Esophagus (tissue), 2 donors: Measurements from ENCODE around the gene CEP72. TPM values are rescaled to one million over a fixed set of nuclear protein-coding genes. Genes with fewer than 3 reads are reported as not detected.
A peak's percentile ranks its signal among the peaks of the same experiment; 100 is the strongest.

ENCODE experiments used
- H3K27ac ChIP-seq, 2 donors: one replicate each; pipeline ENCODE4 v1.5.1; 2013; ENCODE audit warnings: low read depth in 2 of 2, mild to moderate bottlenecking in 2 of 2, inconsistent platforms in 1 of 2, low read length in 1 of 2, moderate library complexity in 1 of 2
- H3K27me3 ChIP-seq, 2 donors: one replicate each; pipeline ENCODE4 v1.6.1; 2013; ENCODE audit warnings: low read length in 2 of 2, control low read depth in 1 of 2, mild to moderate bottlenecking in 1 of 2; ENCODE audit not compliant: insufficient read depth in 2 of 2, control insufficient read depth in 1 of 2
- H3K36me3 ChIP-seq, 2 donors: one replicate each; pipeline ENCODE4 v1.6.1; 2013; ENCODE audit warnings: low read length in 1 of 2; ENCODE audit not compliant: control insufficient read depth in 2 of 2, insufficient read depth in 2 of 2
- H3K4me1 ChIP-seq, 2 donors: one replicate each; pipeline ENCODE4 v1.6.1; 2013; ENCODE audit warnings: low read length in 1 of 2; ENCODE audit not compliant: control insufficient read depth in 2 of 2, insufficient read depth in 2 of 2
- H3K4me3 ChIP-seq, 2 donors: one replicate each; pipeline ENCODE4 v1.5.1; 2013; ENCODE audit warnings: low read length in 2 of 2, mild to moderate bottlenecking in 2 of 2, low read depth in 1 of 2, moderate library complexity in 1 of 2
- H3K9me3 ChIP-seq, 2 donors: one replicate each; pipeline ENCODE4 v1.6.1; 2013; ENCODE audit warnings: mild to moderate bottlenecking in 2 of 2, low read depth in 1 of 2, low read length in 1 of 2, moderate library complexity in 1 of 2; ENCODE audit not compliant: control insufficient read depth in 2 of 2, insufficient read depth in 1 of 2
- WGBS, 2 donors: extraction: QIAGEN DNeasy Blood & Tissue Kit; methylation state at CpG; one replicate each; pipeline ENCODE4 v1.1.7; 2013; 5-methylcytosine and 5-hydroxymethylcytosine counted together
- polyA plus RNA-seq, 2 donors: library from polyadenylated mRNA; stranded (reverse); fragments of 200-250 nt; gene quantifications; one replicate each; pipeline ENCODE4 v1.2.3, GENCODE V29; 2013
- donor health status: healthy with polysubstance abuse.
- donor health status: Bipolar disorder and iron deficiency.

The CEP72 gene
- polyA plus RNA-seq, 2 donors = 3.1 to 7.0 TPM

DNA sequence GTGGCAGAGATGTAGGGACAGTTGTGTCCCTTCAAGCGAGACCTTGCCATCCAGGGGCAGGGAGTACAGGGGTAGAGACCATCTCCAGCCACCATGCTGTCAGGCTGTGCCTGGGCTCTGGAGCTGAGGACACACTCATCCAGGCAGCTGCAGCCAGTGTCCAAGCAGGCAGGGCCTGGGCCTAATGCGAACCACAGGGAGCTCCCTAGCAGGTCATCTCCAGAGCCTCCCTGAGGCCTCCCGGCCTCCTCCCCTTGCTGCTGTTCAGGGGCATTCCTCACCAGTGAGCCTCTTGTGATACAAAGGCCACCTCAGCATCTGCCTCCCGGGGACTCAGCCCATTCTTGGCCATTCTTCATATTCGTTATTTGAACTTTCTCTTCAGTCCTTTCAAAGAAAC is 46.0 kb downstream of the CEP72 start:
- Histone ChIP-seq H3K27ac (no peak overlapping the region), H3K36me3 (peaks cover 0 to 13% of the 10 kb centered on the region in 2 donors), H3K4me1 (peaks cover 0 to 3% of the 10 kb centered on the region in 2 donors), H3K4me3 (no peak overlapping the region), H3K27me3 (no peaks in the 10 kb centered on the region), H3K9me3 (peaks cover 0 to 6% of the 10 kb centered on the region in 2 donors)
- 97% methylated on average over 5 of the region's 5 CpGs for WGBS, 2 donors

DNA sequence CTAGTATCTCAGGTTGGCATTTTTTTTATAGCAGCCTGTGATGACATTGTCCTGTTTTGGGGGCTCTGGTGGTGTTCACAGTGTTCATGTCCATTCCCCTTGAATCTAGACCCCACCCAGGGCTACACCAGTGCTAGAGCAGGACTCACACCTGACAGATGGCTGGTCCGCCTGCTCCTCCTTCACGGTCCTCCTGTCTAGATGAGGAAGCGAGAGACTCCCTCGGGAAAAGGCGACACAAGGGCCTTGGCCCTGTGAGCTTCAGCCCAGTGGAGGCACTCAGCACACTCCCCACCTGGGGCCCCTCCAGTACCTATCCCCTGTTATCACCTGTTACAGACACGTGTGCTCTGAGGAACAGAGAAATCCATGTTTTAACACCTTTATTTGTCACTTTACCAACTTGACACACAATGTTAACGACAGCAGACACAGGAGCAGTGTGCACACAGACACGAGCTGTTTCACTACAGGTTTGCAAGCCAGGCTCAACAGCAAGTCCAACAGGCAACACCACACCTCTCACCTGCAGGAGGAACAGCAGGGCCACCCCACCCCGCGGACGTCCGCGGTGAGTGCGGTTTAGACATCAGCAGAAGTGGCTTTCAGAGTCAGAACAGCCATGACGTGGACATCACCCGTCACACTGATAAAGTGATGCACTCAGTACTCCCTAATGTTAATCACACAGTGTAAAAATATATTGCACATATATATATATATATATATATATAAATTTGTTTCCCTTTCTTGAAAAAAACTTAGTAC is 47.5 kb downstream of the CEP72 start:
- WGBS, 2 donors = 95 to 97% methylated on average over 16 of the region's 16 CpGs
- Histone ChIP-seq H3K27me3 (no peaks in the 10 kb centered on the region), H3K27ac (no peak overlapping the region), H3K4me1 (peaks cover 0 to 14% of the 10 kb centered on the region in 2 donors), H3K9me3 (peaks cover 0 to 2% of the 10 kb centered on the region in 2 donors), H3K36me3 (peaks cover 0 to 12% of the 10 kb centered on the region in 2 donors), H3K4me3 (no peak overlapping the region)

DNA sequence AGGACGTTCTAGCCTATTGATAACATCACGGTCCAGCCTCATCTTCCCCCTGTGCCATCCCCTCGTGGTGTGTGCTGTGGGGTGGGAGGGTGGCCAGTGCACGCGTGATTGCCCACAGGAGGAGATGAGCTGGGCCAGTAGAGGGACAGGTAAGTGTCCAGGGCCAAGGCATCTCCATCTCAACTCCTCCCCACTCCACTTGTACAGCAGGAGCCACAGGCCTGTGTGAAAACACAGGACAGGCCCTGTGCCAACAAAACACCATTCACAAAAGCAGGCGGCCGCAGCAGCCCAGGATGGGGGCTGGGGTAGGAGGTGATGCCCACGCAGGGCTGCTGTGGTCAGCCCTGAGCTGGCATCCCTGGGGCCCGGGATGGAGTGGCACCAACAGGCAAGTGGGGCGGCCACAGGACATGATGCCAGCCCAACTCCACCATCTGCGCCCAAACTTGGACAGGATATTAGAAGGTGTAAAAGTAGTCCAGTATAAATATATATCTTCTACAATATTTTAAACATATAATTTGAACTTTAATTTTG is 48.4 kb downstream of the CEP72 start:
- H3K36me3 ChIP-seq = peaks cover 0 to 17% of the 10 kb centered on the region in 2 donors
- H3K9me3 ChIP-seq = peaks cover 0 to 2% of the 10 kb centered on the region in 2 donors
- no peak overlapping the region for H3K27ac ChIP-seq
- H3K27me3 ChIP-seq = no peaks in the 10 kb centered on the region
- no peak overlapping the region for H3K4me3 ChIP-seq
- H3K4me1 ChIP-seq = peaks cover 0 to 15% of the 10 kb centered on the region in 2 donors
- WGBS, 2 donors = 97 to 98% methylated on average over 11 of the region's 11 CpGs

DNA sequence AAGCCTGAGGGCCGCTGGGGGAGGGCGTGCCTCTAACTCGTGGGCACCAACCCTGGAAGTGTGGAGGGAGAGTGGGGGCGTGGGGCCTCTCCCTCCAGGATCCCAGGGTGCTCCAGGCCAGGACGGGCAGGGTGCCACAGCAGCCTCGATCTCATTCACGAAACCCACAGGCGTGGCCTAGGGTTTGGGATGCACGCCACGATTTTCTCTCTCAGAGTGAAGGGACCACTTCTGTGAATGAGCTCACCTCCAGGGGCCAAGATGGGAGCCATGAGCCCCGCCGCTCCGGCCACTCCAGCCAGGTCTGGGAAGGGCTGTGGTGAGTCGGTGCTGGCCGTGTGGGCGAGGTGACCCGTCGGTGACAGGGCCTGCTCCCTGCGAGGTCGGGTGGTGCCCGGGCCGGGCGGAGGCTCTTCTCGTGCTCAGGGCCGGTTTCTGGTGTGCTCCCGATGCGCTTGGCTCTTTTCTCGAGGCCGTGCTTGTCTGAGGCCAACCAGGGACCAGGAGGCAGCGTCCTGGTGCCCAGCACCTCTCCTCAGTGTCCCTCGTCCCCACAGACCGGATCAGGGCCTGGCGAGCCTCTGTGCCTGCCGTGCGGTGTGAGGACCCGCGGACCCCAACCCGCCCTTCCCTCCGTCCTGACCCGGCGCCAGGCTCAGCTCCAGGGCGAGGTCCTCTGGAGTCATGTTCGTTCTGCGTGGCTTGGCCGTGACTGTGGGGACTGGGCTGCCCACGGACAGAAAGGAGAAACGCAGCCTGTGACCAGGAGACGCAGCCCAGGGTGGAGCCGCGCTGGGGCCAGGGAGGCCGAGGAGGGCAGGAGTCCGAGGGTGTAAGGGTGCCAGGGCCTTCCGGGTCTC is 50.0 kb downstream of the CEP72 start:
- WGBS, 2 donors = 91 to 94% methylated on average over 53 of the region's 53 CpGs
- no peak overlapping the region for H3K27ac ChIP-seq
- H3K36me3 ChIP-seq = peaks cover 0 to 17% of the 10 kb centered on the region in 2 donors
- H3K4me1 ChIP-seq = peaks cover 0 to 15% of the 10 kb centered on the region in 2 donors
- H3K9me3 ChIP-seq = peaks cover 0 to 2% of the 10 kb centered on the region in 2 donors
- no peak overlapping the region for H3K4me3 ChIP-seq
- H3K27me3 ChIP-seq = no peaks in the 10 kb centered on the region

DNA sequence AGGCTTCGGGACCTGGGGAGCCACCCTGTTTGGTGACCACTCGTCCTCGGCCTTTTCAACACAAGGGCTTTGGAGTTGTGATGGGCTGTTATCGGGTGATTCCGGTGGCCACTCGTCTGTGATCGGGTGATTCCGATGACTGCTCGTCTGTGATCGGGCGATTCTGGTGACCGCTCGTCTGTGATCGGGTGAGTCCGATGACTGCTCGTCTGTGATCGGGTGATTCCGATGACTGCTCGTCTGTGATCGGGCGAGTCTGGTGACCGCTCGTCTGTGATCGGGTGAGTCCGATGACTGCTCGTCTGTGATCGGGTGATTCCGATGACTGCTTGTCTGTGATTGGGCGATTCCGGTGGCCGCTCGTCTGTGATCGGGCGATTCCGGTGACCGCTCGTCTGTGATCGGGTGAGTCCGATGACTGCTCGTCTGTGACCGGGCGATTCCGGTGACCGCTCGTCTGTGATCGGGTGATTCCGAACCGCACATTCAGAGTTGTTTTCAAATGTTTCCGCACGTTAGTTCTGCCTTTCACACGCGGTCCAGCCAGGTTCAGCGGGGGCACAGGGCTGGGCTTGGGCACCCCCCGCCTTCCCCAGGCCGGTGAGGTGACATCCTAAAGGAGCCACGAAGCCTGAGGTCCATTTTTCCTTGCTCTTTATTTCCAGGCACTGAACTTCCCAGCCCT is 50.8 kb downstream of the CEP72 start:
- Histone ChIP-seq H3K4me3 (no peak overlapping the region), H3K4me1 (peaks cover 0 to 15% of the 10 kb centered on the region in 2 donors), H3K36me3 (peaks cover 0 to 17% of the 10 kb centered on the region in 2 donors), H3K27me3 (no peaks in the 10 kb centered on the region), H3K27ac (no peak overlapping the region), H3K9me3 (peaks cover 0 to 2% of the 10 kb centered on the region in 2 donors)
- WGBS, 2 donors = 94 to 97% methylated on average over 56 of the region's 56 CpGs

DNA sequence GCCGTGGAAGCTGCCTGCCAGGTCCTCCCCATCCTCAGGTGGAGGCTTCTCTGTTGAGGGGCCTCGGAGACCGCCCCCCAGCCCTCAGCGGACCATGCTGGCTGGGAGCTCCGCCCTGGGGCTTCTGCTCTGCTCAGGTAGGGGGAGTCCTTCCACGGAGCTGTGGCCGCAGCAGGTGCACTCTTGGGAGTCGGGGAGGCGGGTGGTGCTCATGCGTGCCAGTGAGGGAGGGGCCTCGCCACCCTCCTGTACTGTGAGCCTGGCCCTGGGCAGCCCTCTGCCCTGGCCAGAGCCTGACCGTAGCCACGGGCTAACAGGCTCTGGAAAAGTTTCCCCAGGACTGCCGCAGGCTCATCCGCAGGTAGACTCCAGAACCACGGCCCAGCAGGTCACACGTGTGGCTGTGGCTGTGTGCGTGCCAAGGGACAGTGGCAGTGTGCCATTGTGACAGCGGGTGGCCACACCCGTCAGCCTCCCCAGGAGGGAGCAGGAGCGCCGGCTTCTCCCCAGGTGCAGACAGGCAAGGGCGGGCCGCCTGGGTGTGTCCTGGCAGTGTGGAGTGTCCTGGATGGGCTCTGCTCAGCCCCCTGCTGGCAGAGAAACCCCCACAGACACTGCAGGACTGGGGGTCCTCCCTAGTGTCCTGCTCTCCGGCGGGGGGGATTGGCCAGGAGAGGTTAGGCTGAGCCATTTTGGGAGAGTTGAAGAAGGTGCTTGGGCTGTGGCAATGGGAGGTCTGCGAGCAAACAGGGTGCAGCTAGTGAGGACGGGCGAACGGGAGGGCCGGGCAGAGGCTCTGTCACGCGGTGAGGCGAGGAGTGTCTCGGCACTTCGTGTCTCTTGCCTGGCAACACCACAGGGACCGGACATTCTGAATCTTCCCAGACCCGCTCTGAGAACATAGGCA is 51.5 kb downstream of the CEP72 start:
- Histone ChIP-seq H3K27ac (peak overlapping the region; percentile 14 to 35), H3K4me1 (peaks cover 0 to 15% of the 10 kb centered on the region in 2 donors), H3K4me3 (no peak overlapping the region), H3K9me3 (peaks cover 0 to 2% of the 10 kb centered on the region in 2 donors), H3K27me3 (no peaks in the 10 kb centered on the region), H3K36me3 (peaks cover 0 to 19% of the 10 kb centered on the region in 2 donors)
- WGBS, 2 donors = 62 to 80% methylated on average over 38 of the region's 38 CpGs

DNA sequence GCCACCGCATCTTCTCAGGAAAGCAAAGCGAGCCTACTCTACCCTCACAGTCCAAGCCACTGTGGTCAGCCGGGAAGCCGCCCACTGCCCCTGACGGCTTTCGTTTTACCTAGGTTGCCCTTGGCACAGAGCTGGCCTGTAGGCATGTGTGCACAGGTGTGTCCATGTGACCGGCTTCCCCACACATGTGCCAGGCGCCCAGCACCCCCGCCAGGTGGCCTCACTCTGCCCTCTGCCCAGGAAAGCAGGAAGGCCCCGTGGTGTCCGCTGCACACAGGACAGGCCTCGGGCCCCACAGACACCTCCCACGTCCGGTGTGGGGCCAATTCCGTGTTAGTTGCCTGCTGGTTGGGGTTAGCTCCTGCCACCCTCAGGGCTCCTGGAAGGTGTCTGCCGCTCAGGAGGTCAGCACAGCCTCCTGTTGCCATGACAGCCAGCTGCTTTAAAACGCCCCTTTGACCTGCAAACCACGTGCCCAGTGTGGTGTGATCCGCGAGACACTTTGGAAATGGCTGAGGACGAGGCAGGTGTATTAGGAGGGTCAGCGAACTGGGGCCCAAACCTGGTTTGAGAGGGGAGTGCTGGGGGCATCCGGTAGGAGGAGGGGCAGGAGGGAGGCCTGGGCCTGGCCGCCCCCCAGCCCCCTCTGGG is 52.3 kb downstream of the CEP72 start:
- WGBS, 2 donors = 67 to 68% methylated on average over 24 of the region's 24 CpGs
- H3K4me3 ChIP-seq = no peak overlapping the region
- no peak overlapping the region for H3K27ac ChIP-seq
- H3K27me3 ChIP-seq = no peaks in the 10 kb centered on the region
- H3K4me1 ChIP-seq = peaks cover 0 to 15% of the 10 kb centered on the region in 2 donors
- peaks cover 0 to 2% of the 10 kb centered on the region in 2 donors for H3K9me3 ChIP-seq
- H3K36me3 ChIP-seq = peaks cover 0 to 19% of the 10 kb centered on the region in 2 donors

DNA sequence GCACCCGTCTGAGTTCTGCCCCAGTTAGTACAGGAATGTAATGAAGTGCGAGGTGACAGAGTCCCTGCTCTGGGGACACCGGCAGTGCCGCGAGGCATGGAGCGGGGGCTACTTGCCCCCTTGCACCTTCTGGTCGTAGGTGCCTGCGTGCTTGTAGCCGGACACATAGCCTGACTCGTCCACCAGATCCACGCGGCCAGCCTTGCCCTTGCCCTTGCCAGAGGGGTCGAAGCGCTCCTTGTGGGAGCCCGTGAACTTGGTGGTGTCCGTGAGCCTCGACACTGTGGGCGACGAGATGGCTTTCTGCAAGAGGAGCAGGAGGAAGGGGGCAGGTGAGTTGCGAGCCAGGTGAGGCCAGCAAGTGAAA is 52.8 kb downstream of the CEP72 start:
- Histone ChIP-seq H3K27ac (no peak overlapping the region), H3K36me3 (peaks cover 0 to 17% of the 10 kb centered on the region in 2 donors)

More for the DNA sequence above, 52.8 kb downstream of the CEP72 start:
- Histone ChIP-seq H3K9me3 (peaks cover 0 to 2% of the 10 kb centered on the region in 2 donors), H3K4me1 (peaks cover 0 to 15% of the 10 kb centered on the region in 2 donors), H3K4me3 (no peak overlapping the region), H3K27me3 (no peaks in the 10 kb centered on the region)
- 93 to 97% methylated on average over 18 to 20 of the region's 20 CpGs for WGBS, 2 donors
